RPMI8226 (cell line): ENCODE measurements around the gene ADAMTS17.
A peak's percentile ranks its signal among the peaks of the same experiment; 100 is the strongest.

Source experiments
- DNase-seq: peaks from one replicate; pipeline ENCODE4 v3.0.0-alpha.2; 2015

Gene ADAMTS17

DNA sequence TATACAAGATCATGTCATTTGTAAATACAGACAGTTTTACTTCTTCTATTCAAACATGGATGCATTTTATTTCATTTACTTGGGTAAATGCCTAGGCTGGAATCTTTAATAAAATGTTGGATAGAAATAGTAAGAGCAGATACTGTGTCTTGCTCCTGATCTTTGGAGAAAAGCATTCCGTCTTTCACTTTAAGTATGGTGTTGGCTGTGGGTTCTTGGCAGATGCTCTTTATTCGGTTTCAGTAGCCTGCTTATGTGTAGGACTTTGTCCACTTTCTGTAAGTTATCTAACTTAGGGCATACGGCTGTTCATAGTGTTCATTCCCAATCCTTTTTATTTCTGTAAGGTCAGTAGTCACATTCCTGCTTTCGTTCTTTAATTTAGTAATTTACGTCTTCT, 303.0 kb downstream of the ADAMTS17 start:
- no peak for DNase-seq

DNA sequence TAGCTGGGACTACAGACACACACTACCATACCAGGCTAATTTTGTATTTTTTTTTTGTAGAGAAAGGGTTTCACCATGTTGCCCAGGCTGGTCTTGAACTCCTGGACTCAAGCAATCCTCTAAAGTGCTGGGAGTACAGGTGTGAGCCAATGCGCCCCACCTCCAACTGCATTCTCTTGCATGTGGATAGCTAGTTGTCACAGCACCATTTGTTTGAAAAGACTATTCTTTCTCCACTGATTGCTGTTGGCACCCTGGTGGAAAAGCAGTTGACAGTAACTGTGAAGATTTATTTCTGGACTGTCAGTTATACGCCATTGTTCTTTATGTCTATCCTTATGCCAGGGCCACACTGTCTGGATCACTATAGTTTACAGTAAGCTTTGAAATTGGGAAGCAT, 303.9 kb downstream of the ADAMTS17 start:
- DNase-seq, result no peak

DNA sequence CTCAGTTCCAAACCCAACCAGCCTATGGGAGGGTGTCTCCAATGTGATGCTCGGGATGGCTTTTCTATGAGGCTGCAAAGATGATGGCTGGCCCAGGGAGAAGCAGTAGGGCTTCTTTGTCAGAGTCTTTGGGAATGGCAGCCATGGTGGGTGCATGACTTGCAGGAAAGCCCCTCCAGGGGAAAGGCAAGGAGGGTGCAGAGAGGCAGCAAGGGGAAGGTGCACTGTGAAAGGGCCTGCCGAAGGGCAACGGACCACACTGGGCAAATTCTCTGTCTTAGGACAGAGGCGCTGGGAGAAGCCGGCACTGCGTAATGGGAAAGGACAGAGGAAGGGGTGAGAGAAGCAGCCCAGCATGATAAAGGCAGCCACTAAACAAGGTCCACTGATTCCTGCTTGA, 305.8 kb downstream of the ADAMTS17 start:
- DNase-seq, result no peak

DNA sequence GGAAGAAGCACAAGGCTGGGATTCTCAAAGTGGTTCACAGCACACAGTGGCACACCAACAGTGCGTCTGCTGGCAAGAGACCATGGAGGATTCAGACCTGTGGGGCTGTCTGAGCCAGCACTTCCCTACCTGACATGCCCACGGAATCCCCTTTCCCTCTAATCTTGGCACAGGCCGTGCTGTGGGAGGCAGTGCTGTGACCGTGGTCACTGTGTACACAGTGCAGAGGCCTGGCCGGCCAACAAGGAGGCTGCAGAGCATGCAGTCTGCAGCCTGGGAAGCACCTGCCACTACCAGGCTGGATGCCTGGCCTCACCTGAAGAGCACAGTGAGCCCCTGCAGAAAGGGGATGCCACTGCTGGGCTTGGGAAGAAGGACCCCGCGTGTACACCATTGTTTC, 307.6 kb downstream of the ADAMTS17 start:
- no peak for DNase-seq

DNA sequence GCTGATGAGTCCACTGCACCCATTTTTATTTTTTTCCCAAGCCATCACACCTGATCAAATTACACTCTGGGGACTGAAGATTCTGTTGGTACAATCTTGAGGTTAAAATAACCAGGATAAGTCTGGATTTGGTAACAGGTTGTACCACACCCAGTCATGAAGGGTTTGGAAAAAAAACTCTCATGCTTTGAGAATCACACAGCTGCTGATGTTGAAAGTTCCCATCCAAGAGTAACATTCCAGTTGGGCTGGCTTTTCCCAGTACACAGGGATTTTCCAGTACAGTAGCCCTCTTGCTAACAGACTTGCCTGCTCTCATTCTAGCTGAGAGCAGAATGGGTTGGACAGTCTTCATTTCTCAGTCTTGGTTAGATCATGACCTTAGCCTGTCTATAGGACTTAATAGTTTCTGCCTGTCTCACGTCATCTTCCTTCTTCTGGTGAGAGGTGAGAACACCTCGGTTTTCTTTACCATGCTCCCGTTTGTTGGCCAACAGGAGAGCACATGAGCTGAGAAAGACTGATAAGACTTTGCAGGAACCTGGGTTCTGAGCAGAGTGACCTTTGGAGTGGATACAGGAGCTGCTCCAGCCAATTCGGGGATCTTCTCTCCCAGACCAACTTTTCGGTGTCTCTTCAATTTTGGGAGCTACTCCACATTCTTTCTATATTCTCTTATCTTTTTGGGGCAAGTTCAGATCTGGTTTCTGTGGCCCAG, 308.5 kb downstream of the ADAMTS17 start:
- DNase-seq, result no peak

DNA sequence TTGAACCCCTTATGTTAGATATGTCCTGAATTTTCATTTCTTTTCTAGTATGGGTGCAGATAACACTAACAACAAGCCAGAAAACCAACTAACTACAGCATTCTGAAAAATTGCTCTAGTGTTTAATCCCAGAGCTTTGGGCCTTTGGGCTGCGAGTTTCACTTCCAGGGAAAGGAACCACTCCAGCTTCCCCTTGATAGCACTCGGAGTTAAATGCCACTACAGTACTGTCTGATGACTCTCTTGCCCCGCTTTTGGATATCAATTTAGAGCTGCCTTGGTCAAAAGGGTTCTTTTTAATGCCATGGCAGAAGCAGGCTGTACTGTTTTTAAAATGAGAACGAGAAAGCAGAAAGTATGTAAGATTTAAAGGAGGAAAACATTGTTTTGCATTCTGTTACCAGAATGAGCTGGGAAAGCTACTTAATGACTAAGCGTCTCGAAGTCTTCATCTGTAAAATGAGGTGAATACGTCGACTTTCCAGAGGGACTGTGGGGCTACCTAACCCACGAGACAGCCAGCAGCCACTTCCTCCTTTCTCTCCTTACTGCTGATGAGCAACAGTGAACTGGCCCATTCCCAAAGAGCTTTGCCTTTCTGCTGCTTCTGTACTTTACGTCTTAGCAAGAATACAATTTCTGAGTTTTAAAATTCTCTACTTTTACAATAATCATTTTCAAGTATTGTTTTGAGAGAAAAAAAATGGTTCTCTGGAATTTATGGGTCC, 309.3 kb downstream of the ADAMTS17 start:
- no peak for DNase-seq

DNA sequence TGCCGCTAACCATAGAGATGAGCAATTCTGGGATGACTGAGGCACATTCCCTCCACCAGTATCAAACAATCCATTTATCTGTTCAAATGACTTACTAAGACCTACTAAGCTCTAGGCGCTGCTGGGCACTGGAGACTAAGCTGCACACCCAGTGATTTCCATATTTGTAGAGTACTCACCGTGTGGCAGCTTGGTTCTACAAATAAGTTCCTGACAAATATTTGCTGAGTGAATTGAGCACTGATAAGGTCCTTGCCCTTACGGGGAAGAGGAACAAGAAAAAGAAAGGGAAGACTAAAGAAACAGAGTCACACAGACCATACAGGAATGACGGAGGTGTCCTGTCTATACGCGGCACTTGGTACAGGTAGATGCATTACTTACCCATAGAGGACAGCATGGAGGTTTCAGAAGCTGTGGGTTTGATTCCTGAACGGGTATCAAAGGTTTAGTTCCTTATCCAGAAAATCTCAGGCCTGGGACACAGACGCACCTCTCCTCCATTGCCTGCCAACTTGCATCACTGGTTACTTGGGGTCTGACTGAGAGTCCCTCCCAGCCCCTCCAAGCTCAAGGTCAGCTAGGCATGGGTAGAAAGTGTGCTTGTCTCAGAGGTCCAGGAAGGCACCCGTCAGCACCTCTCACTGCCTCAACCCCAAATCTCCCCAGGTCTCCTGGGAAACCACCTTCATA, 310.0 kb downstream of the ADAMTS17 start:
- DNase-seq, result no peak

DNA sequence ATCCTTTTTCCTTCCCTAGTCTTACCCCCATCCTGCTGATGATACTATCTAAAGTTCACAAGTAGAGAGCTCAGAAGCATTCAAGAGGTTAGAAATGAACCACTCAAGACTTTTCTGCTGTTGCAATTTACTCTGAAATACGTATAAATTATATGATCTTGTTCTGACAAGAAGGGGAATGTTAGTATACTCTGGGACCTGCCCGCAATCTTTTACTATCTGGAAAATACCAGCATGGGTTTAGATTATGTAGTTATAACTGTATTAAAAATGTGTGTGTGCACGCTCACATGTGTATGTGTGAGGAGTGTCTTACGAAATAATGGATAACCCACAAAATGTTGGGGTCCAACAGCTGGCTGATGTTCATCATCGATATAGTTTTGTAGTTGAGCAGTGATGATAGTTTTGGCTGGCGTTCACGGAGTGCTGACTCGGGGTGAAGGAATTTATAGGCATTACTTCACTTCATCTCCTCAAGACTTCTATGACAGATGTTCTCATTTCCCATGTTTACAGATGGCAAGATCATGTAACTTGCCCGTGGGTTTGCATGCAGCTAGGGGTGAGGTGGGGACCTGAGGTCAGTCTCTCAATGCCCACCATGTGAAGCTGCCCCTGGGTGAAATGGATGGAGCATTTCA, 311.1 kb downstream of the ADAMTS17 start:
- DNase-seq, result no peak

DNA sequence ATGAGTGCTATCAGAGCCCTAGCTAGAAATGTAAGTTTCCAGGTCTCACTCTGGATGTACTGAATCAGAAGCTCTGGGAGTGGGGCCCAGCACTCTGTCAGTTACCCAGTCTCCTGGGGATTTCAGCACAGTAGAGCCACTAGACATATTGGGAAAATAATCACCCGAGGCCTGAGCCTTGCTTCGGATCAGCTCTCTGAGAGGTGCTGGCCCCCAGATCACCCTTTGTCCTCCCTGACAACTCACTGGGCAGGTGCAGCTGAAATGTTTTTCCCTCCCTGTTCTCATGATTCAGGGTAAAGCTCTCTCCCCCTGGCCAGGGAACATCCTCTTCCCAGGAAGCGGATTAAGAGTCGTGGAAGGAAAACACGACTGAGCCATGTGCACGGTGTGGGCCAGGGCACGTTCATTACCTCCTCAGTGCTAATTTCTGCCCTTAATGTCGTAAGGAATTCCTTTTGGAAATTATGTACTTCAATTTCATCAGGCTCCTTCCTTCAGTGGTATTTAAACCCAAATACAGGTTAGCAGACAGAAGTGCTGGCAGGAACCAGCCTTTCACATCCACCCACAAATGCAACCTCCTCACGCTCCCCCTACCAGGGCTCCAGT, 311.8 kb downstream of the ADAMTS17 start:
- no peak for DNase-seq

DNA sequence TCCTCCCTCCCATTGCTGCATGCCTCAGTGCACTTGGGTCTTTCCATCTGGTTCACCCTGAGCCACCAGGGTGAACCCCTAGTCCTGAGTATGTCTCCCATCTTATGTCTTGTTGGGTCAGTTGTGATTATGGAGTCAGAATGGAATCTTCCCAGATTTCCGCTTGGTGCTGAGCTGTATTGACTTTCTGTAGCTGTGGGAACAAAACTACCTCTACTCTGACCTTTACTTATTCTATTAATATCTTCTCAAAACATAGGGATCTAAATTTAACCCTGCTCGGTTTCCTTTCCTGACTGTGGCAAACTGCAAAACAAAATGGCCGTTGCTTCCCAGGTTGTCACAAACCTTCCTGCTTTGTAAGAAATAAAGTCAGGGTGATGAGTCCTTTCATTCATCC, 312.7 kb downstream of the ADAMTS17 start:
- DNase-seq, result no peak

DNA sequence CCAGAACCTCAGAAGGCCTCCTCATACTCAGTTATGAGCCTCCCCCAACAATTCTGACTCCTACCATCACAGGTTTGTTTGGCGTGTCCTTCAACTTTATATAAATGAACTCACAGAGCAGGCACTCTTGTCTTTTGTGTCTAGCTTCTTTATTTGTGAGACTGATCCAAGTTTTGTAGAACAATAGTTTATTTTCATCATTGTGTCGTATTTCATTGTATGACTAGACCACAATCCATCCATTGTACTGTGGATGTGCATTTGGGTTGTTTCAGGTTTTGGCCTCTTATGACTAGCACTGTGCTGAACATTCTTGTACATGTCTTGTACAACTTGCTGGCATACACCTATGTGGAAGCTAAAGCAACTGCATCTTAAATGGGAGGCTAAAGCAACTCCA, 315.7 kb downstream of the ADAMTS17 start:
- DNase-seq, result no peak

DNA sequence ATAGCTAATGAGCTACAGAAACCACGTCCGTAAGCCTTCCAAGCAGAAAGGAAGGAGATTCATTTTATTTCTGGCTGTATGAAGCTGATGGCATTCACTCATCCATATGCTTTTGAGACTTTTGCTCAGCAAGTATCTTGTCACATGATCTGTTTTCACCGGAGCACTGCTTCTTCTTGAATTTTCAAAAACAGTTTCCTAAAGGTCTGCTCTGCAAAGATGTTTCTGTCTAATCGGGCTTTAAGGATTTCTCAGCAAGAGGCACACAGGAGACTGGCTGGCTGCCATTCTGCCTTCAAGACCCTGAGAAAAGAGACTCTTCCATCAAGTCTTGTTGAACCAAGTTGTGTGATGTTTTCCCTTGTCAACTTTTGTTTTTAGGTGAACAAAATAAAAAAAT, 319.0 kb downstream of the ADAMTS17 start:
- DNase-seq, result no peak

DNA sequence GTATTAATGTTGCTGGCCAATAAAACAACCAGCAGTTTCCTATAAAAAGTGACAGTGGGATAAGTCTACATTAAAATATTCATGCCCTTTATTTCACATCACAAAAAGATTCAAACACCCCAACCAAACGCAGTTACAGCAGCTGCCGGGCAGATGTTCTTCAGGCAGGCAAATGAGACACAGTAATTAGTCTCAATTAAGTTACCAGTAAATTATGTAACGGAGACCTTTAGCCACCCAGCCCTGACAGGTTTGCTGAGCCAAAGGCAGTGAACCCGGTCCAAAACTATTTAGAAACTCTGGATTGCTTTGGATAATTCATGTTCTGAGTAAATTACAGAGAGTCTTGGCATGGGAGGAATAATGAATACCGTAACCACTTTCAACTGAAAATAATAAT, 319.4 kb downstream of the ADAMTS17 start:
- DNase-seq, result no peak

DNA sequence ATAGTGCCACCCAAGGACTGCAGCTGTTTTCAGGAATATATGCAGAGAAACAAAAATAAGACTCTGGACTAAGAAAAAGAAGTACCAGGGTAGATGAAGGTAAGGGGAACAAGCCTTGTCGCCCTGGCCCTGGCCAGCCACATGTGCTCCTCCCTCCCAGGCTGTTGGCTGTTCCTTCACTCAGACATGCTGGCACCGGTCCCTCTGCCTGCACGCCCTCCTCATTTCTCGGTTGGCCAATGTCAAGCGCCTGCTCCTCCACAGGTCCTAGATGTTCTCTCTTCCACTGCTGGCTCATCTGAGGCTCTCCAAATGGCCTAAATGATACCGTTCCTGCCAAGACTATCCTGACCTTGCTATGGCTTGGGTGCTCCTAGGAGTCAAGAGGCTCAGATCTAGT, 320.1 kb downstream of the ADAMTS17 start:
- no peak for DNase-seq

DNA sequence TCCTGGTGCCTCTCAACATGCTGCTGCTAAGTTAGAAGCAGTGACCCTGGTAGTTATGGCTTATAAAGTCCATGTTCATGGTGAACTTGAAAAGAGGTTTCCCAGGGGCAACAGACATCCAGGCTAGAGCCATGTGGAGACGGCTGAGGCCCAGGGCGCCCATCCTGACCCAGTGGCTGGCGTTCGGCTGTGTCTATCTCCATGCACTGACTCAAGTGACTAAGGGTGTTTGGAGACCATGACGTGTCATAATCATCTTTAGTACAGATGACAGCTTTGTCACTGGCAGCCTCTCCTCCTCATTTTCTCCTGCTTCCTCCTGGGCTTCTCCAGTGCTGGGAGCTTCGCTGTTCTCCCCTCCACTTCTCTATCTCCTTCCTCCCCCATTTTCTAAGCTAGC, 321.2 kb downstream of the ADAMTS17 start:
- no peak for DNase-seq

DNA sequence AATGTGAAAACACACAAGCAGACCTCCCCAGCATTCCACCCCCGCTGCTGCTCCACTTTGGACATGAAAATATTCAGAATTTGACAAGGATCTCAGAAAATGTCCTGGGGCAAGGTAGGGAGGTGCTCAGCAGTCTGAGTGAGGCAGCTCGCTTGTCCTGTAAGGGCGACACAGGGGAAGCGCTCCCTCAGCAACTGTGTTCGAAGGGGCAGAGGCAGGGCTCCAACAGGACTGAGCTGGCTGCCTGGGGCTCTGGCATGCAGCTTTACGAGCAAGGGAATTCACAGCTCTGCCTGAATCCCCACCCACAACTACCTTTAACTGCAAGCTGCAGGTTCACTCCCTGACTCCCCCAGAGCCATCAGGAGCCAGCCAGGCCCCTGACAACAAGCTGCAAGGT, 321.6 kb downstream of the ADAMTS17 start:
- DNase-seq, result no peak

DNA sequence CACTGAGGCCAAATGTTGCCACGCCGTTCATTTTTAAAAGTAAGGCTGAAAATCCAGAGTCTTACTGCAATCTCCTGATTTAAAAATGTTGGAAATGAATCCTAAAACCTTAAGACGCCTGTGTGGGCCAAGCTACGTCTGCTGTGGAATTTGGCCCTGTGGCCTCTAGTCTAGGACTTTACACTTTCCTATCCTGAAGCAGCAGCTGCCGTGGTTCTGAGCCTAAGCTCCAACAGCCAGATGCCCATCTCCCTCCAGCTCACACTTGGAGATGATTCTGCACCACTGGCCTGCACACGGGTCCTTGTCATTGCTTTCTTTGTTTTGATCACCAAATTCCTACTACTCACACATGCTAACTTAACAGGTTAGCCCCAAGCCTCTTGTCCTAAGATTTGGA, 322.2 kb downstream of the ADAMTS17 start:
- no peak for DNase-seq

DNA sequence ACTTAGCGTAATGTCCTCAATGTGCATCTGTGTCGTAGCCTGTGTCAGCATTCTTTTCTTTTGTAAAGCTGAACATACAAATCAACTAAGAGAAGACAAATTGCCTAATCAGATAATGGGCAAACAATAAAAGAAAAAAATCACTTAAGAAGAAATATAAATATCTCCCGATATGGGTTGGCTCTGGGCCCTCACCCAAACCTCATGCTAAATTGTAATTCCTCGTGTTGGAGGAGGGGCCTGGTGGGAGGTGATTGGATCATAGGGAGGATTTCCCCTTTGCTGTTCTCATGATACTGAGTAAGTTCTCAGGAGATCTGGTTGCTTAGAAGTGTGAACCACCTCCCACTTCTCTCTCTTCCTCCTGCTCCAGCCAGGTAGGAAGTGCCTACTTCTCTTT, 323.6 kb downstream of the ADAMTS17 start:
- no peak for DNase-seq

DNA sequence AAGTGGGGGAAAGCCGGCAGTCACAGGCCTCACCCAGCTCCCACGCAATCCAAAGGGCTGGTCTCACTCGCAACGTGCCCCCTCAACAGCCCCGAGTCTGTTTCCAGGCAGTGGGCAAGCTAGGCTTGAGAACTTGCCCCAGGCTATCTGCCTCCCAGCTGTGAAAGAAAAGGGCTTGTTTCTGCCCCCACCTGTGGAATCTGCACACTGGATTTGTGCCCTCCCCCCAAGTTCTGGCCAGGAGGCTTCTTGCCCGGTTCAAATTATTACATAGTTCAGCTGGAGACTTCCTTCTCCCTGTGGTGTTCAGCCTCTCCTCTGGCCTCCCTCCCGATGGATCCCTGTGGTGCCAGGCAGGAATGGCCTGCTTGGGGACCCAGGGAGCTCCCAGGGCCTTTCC, 324.6 kb downstream of the ADAMTS17 start:
- no peak for DNase-seq

DNA sequence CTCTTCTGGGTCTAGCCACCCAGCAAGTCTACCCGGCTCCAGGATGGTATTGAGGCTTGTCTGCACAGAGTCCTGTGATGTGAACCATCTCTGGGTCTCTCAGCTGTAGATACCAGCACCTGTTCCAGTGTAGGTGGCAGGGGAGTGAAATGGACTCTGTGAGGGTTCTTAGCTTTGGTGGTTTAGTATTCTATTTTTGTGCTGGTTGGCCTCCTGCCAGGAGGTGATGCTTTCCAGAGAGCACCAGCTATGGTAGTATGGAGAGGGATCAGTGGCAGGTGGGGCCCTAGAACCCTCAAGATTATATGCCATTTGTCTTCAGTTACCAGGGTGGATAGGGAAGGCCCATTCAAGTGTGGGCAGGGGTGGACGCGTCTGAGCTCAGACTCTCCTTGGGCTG, 325.1 kb downstream of the ADAMTS17 start:
- peak; percentile 49 for DNase-seq

DNA sequence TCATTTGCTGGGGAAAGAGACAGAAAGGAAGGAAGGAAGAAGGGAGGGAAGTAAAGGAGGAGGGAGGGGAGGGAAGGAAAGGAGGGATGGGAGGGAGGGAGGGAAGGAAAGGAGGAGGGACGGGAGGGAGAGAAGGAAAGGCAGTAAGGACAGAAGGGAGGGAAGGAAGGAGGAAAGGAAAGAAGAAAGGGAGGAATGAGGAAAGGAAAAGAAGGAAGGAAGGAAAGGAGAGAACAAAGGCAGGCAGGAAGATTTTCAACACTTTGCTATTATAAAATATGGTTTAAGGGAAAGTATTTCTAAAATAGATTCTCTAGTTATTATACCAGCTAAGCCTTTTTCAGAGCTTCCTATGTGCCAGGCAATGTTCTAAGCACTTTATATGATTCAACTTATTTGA, 330.5 kb downstream of the ADAMTS17 start:
- DNase-seq, result no peak

DNA sequence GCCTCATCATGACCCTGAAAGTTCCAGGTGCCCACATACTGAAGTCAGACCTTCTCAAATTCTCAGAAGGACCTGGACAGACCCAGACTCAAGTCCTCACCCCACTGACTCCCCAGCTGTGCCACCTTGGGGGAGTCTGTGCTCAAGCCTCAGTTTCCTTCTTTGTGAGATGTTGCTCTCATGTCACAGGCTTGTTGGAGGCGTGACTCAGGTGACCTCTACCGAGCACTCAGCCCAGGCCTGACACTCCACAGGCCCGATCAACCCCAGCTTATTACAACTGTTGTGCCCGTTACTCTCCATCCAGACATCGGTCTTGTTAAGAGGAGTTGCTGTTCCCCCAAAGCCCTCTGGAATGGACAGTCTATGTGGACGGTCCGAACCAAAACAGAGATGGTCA, 332.4 kb downstream of the ADAMTS17 start:
- no peak for DNase-seq

DNA sequence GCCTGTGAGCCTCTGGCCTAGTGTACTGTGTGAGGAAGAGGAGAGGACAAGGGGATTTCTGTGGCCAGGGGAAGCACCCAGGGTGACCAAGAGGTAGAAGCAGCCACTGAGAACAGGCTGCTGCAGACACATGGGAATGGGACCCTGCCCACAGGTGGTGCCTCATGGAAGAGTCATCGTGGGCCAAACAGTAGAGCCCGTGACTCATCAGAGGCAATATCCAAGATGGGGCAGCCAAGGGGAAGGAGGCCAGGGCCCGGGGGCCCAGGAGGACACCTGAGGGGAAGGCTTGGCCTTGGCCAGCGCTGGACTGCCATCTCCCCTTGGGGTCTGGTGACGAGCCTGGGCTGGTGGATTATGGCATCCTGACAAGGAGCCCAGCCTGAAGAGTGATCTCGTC, 333.5 kb downstream of the ADAMTS17 start:
- no peak for DNase-seq
